Liver (tissue), 9 donors: ENCODE data around the gene BAHCC1. TPM values are rescaled to one million over a fixed set of nuclear protein-coding genes. Genes with fewer than 3 reads are reported as not detected.

Experiments used
- DNase-seq: peaks from one replicate; pipeline ENCODE4 v3.0.0-alpha.2; 2017; ENCODE audit warnings: low spot score
- H3K27ac ChIP-seq, 2 donors: one replicate each; pipeline ENCODE4 v1.7.0; 2013; ENCODE audit warnings: inconsistent platforms in 2 of 2, low read length in 2 of 2, control low read depth in 1 of 2, low read depth in 1 of 2, mild to moderate bottlenecking in 1 of 2
- H3K27me3 ChIP-seq, 4 donors: one replicate each; pipeline versions ENCODE4 v1.6.1 to v1.7.0; 2013; ENCODE audit warnings: low read length in 3 of 4, inconsistent platforms in 1 of 4, mild to moderate bottlenecking in 1 of 4, moderate library complexity in 1 of 4; ENCODE audit not compliant: control insufficient read depth in 4 of 4, insufficient read depth in 4 of 4
- H3K36me3 ChIP-seq, 4 donors: one replicate each; pipeline versions ENCODE4 v1.6.1 to v1.7.0; 2013; ENCODE audit warnings: low read length in 3 of 4, mild to moderate bottlenecking in 3 of 4, low read depth in 1 of 4, moderate library complexity in 1 of 4; ENCODE audit not compliant: control insufficient read depth in 4 of 4, insufficient read depth in 3 of 4
- H3K4me1 ChIP-seq, 4 donors: one replicate each; pipeline versions ENCODE4 v1.6.1 to v1.7.0; 2013; ENCODE audit warnings: low read length in 3 of 4, mild to moderate bottlenecking in 3 of 4, moderate library complexity in 1 of 4; ENCODE audit not compliant: control insufficient read depth in 4 of 4, insufficient read depth in 4 of 4
- H3K4me3 ChIP-seq, 3 donors: one replicate each; pipeline versions ENCODE4 v1.6.1 to v1.7.0; 2013; ENCODE audit warnings: low read length in 3 of 3, control low read depth in 1 of 3, low read depth in 1 of 3, mild to moderate bottlenecking in 1 of 3
- H3K9ac ChIP-seq, 2 donors: one replicate each; pipeline ENCODE4 v1.7.0; 2013; ENCODE audit warnings: low read length in 2 of 2, mild to moderate bottlenecking in 2 of 2, moderate library complexity in 2 of 2, control low read depth in 1 of 2, low read depth in 1 of 2
- H3K9me3 ChIP-seq, 4 donors: one replicate each; pipeline versions ENCODE4 v1.6.1 to v1.7.0; 2013; ENCODE audit warnings: low read length in 3 of 4; ENCODE audit not compliant: control insufficient read depth in 4 of 4
- ATF3 ChIP-seq: IDR thresholded peaks from 2 replicates; pipeline ENCODE4 v1.6.1; 2016; ENCODE audit warnings: antibody characterized with exemption
- CTCF ChIP-seq: fragments of 150-350 bp; IDR thresholded peaks from 2 replicates; pipeline ENCODE4 v1.5.1; 2017; ENCODE audit warnings: improper control_type of control experiment, low read depth, low read length; ENCODE audit not compliant: missing input control
- EGR1 ChIP-seq, 2 donors: IDR thresholded peaks; 2 replicates each; pipeline ENCODE4 v1.6.1; 2016 to 2018; ENCODE audit warnings: antibody characterized with exemption in 2 of 2, low read depth in 2 of 2
- FOXA1 ChIP-seq: IDR thresholded peaks from 2 replicates; pipeline ENCODE4 v1.6.1; 2016; ENCODE audit warnings: antibody characterized with exemption
- FOXA2 ChIP-seq: IDR thresholded peaks from 2 replicates; pipeline ENCODE4 v1.6.1; 2016; ENCODE audit warnings: antibody characterized with exemption
- GABPA ChIP-seq, 2 donors: IDR thresholded peaks in 1 of 2; conservative IDR thresholded peaks in 1 of 2; 2 replicates each; pipeline ENCODE4 v1.6.1; 2016; ENCODE audit warnings: antibody characterized with exemption in 2 of 2, mild to moderate bottlenecking in 1 of 2, moderate library complexity in 1 of 2
- HNF4A ChIP-seq, 2 donors: conservative IDR thresholded peaks; 2 replicates each; pipeline ENCODE4 v1.6.1; 2016; ENCODE audit warnings: antibody characterized with exemption in 2 of 2, mild to moderate bottlenecking in 2 of 2
- HNF4G ChIP-seq: IDR thresholded peaks from 2 replicates; pipeline ENCODE4 v1.6.1; 2016; ENCODE audit warnings: antibody characterized with exemption
- JUND ChIP-seq, 2 donors: IDR thresholded peaks; 2 replicates each; pipeline ENCODE4 v1.6.1; 2016; ENCODE audit warnings: antibody characterized with exemption in 2 of 2
- MAX ChIP-seq: IDR thresholded peaks from 2 replicates; pipeline ENCODE4 v1.6.1; 2016; ENCODE audit warnings: antibody characterized with exemption
- NR2F2 ChIP-seq: IDR thresholded peaks from 2 replicates; pipeline ENCODE4 v1.6.1; 2016; ENCODE audit warnings: antibody characterized with exemption
- RAD21 ChIP-seq, 2 donors: IDR thresholded peaks; 2 replicates each; pipeline ENCODE4 v1.6.1; 2016; ENCODE audit warnings: antibody characterized with exemption in 2 of 2, mild to moderate bottlenecking in 2 of 2
- REST ChIP-seq: IDR thresholded peaks from 2 replicates; pipeline ENCODE4 v1.6.1; 2016; ENCODE audit warnings: antibody characterized with exemption, mild to moderate bottlenecking
- RXRA ChIP-seq, 2 donors: IDR thresholded peaks; 2 replicates each; pipeline ENCODE4 v1.6.1; 2017 to 2018; ENCODE audit warnings: antibody characterized with exemption in 2 of 2, mild to moderate bottlenecking in 1 of 2
- SP1 ChIP-seq: IDR thresholded peaks from 2 replicates; pipeline ENCODE4 v1.6.1; 2018; ENCODE audit warnings: antibody characterized with exemption, mild to moderate bottlenecking
- TAF1 ChIP-seq: conservative IDR thresholded peaks from 2 replicates; pipeline ENCODE4 v1.6.1; 2016; ENCODE audit warnings: antibody characterized with exemption, mild to moderate bottlenecking
- YY1 ChIP-seq: IDR thresholded peaks from 2 replicates; pipeline ENCODE4 v1.6.1; 2016; ENCODE audit warnings: antibody characterized with exemption, mild to moderate bottlenecking
- ZBTB33 ChIP-seq: IDR thresholded peaks from 2 replicates; pipeline ENCODE4 v1.6.1; 2016; ENCODE audit warnings: antibody characterized with exemption
- WGBS: extraction: QIAGEN DNeasy Blood & Tissue Kit; methylation state at CpG from one replicate; pipeline ENCODE4 v1.1.7; 2013; 5-methylcytosine and 5-hydroxymethylcytosine counted together
- polyA plus RNA-seq, 2 donors: library from polyadenylated mRNA; stranded (reverse) in 1 of 2; unstranded in 1 of 2; fragments of 200-250 nt in 1 of 2; fragments of >200 nt in 1 of 2; fragmentation: Nextera tagmentation in 1 of 2; extraction: Ambion mirVana in 1 of 2; gene quantifications; one replicate each; pipeline versions ENCODE4 v1.2.1 to v1.2.3, GENCODE V29; 2013 to 2015
- total RNA-seq, 2 donors: library from RNA; depleted of rRNA; stranded (reverse); fragments of >200 nt; gene quantifications; one replicate each; pipeline ENCODE4 v1.2.3, GENCODE V29; 2014
- donor health status: healthy.
- donor health status: healthy.
- donor health status: healthy.
- donor health status: healthy.
- donor health status: healthy.

Gene BAHCC1
- total and polyA plus RNA-seq, 4 donors: 0.76 to 3.9 (median 2.5) TPM

- Histone ChIP-seq H3K36me3 (no peaks in the 10 kb centered on the region), H3K27ac (no peak overlapping the region), H3K9me3 (no peaks in the 10 kb centered on the region), H3K4me3 (no peak overlapping the region), H3K9ac (no peak overlapping the region), H3K4me1 (peaks cover 0 to 7% (median 0%) of the 10 kb centered on the region in 4 donors), H3K27me3 (no peaks in the 10 kb centered on the region)
- DNase-seq: no peak
- no peak for TF ChIP-seq RAD21 (IDR thresholded peaks at IDR 0.05)
- no peak for TF ChIP-seq REST
- no peak for TF ChIP-seq FOXA2
- TF ChIP-seq CTCF: no peak
- TF ChIP-seq TAF1: no peak
- no peak for TF ChIP-seq YY1
- no peak for TF ChIP-seq HNF4A (conservative IDR thresholded peaks at IDR 0.05)
- no peak for TF ChIP-seq ATF3
- no peak for TF ChIP-seq SP1
- no peak for TF ChIP-seq RXRA (IDR thresholded peaks at IDR 0.05)
- no peak for TF ChIP-seq NR2F2
- TF ChIP-seq MAX: no peak
- no peak for TF ChIP-seq JUND (IDR thresholded peaks at IDR 0.05)
- no peak for TF ChIP-seq FOXA1
- TF ChIP-seq HNF4G: no peak
- TF ChIP-seq EGR1 (IDR thresholded peaks at IDR 0.05; ENCODE audit: low read depth in 2 of 2): no peak
- TF ChIP-seq GABPA (IDR thresholded peaks at IDR 0.05 in 1 of 2, conservative IDR thresholded peaks at IDR 0.05 in 1 of 2): no peak
- no peak for TF ChIP-seq ZBTB33
- WGBS: 85% methylated on average over 24 of the region's 24 CpGs
Observed at GRCh38 chr17:81373536-81374160, 21.6 kb upstream of the BAHCC1 start.
